Fibroblast of villous mesenchyme (primary cell): Measurements from ENCODE around the gene SPINT1. TPM values are rescaled to one million over a fixed set of nuclear protein-coding genes. Genes with fewer than 3 reads are reported as not detected.

ENCODE experiments used
- DNase-seq: peaks from one replicate; pipeline ENCODE4 v3.0.0-alpha.2; 2010; ENCODE audit warnings: low read depth
- H3K4me3 ChIP-seq: 2 replicates; pipeline ENCODE4 v1.5.1; 2011; ENCODE audit warnings: low read depth, mild to moderate bottlenecking, low read length
- total RNA-seq: library from RNA; depleted of rRNA; stranded (reverse); fragments of >200 nt; gene quantifications from 2 replicates; pipeline ENCODE4 v1.2.3, GENCODE V29; 2012
- TF ChIP-seq, protein P1 (sequence below): IDR thresholded peaks from 2 replicates; pipeline ENCODE4 v1.5.1; 2012; ENCODE audit warnings: low read depth, mild to moderate bottlenecking, low read length; ENCODE audit not compliant: insufficient read depth

SPINT1 gene
- total RNA-seq, 1 donor: 0.43 TPM

DNA sequence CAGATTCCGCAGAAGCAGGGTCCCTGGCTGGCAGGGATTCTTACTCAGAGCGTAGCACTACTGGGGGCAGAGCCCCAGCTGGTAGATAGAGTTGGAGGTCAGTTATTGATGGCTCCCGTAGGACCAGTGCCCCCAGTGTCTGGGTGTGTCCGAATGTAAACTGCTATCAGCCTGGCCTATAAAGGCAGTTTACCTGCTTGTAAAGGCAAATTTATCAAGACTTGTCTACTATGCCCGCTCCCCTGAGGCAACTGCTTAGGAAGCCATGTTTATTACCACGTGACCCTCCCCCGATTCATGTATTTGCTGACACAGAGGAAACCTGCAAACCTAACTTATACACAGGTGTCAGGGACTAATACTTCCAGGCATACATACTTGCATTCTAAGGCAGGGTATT is 14.7 kb upstream of the SPINT1 start:
- TF ChIP-seq, protein P1, sequence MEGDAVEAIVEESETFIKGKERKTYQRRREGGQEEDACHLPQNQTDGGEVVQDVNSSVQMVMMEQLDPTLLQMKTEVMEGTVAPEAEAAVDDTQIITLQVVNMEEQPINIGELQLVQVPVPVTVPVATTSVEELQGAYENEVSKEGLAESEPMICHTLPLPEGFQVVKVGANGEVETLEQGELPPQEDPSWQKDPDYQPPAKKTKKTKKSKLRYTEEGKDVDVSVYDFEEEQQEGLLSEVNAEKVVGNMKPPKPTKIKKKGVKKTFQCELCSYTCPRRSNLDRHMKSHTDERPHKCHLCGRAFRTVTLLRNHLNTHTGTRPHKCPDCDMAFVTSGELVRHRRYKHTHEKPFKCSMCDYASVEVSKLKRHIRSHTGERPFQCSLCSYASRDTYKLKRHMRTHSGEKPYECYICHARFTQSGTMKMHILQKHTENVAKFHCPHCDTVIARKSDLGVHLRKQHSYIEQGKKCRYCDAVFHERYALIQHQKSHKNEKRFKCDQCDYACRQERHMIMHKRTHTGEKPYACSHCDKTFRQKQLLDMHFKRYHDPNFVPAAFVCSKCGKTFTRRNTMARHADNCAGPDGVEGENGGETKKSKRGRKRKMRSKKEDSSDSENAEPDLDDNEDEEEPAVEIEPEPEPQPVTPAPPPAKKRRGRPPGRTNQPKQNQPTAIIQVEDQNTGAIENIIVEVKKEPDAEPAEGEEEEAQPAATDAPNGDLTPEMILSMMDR: no peak
- no peak overlapping the region for H3K4me3 ChIP-seq
- DNase-seq: no peak

DNA sequence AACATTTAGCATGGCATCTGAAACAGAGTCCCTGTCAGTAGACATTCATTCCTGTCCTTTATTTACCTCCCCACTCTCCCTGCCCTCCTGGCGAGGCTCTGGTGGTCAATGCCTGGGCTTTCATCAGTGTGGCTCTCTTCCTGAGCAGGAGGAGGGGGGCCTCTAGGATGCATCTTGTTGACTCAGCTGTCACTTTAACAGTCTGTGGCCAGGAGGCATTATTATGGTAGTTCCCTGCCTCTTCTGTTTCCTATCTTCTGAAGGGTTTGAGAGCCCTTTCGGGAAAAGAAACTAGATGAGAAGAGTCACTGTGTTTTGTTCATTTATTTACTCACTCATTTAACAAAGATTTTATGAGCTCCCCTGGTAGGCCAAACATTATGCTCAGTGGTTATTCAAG is 13.0 kb upstream of the SPINT1 start:
- TF ChIP-seq, protein P1: no peak
- no peak overlapping the region for H3K4me3 ChIP-seq
- DNase-seq: no peak

DNA sequence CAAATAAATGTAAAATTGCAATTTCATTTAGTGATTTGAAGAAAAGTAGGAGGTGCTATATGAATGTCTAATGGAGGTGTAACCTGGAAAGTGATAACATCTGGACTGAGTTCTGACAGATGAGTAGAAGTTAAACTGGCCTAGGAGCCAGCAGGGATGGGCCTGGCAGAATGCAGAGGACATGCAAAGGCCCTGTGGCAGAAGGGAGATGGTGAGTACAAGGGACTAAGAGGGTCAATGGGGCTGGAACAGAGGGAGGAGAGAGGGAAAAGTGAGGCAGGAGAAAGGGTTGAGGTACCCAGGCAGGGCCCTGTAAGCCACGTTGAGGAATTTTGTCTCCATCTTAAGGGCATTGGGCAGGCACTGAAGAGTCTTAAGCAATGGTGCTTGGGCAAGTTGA is 12.0 kb upstream of the SPINT1 start:
- DNase-seq: no peak
- TF ChIP-seq, protein P1: no peak

DNA sequence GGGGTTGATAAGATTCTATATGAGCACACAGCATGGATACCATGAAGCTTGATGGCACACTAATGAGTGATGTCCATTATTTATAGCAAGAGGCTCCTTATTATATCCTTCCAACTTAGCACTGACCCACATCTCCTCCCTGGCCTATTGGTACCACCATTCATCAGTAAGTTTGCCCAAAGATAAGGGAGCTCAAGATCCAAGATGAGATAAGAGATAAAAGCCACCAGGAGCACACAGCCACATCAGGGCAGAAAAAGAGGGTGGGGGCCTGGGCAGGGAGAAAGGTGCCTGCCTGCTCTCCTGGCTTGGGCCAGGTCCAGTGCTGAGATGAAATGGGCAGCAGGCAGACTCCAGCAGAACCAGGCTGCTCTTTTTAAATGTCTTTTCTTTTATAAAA is 10.9 kb upstream of the SPINT1 start:
- DNase-seq: no peak
- TF ChIP-seq, protein P1: no peak
- H3K4me3 ChIP-seq: no peak overlapping the region

More for the DNA sequence above, 12.0 kb upstream of the SPINT1 start:
- H3K4me3 ChIP-seq: no peak overlapping the region

DNA sequence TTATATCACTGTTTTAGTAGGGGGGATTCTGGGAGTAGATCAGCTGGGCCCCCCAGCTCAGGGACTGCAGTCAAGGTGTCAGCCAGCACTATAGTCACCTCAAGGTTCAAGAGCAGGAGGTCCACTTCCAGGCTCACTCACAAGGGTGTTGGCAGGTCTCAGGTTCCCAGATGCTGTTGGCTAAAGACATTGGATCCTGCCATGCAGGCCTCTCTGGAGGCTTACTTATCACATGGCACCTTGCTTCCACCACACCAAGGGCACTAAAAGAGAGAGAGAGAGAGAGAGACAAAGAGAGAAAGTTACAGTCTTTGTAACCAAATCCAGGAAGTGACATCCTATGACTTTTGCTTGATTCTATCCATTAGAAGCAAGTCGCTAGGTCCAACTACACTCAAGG is 7.8 kb upstream of the SPINT1 start:
- DNase-seq: no peak
- TF ChIP-seq, protein P1: no peak
- H3K4me3 ChIP-seq: no peak overlapping the region

DNA sequence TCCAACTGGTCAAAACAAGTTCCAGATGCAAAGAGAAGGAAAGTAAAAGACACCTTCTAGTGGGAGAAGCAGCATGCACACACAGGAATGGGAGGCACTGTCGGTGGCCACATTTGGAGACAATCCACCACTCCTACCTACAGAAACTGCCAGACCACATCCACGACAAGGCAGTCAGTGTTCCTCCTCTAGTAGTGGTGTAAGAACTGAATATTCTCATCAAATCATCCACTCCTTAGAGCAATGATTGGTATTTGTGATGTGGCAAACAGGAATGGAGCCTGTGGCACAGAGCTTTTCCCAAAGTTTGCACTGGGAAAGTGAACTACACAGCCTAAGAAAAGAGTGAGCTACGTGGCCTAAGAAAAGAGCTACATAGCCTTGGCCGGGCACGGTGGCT is 5.1 kb upstream of the SPINT1 start:
- TF ChIP-seq, protein P1: no peak
- DNase-seq: no peak
- H3K4me3 ChIP-seq: no peak overlapping the region

DNA sequence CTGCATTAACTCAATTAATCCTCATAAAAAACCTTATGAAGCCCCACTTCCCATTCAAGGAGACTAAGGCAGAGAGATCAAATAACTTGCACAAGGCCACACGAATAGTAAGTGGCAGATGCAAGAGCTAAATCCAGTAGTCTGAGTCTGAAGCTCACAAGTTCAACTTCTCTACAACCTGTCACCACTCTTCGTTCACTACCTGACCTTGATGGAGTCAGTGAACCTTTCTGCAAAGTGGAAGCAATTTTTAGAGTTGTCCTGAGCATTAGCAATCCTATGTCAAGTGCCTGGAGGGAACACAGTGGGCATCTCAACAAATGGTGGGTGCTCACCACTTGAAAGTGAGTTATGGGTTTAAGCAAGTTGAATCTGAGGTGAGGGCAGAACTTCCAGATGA is 2.1 kb upstream of the SPINT1 start:
- TF ChIP-seq, protein P1: no peak
- no peak for DNase-seq
- no peak overlapping the region for H3K4me3 ChIP-seq
